Mesenchymal stem cell (in vitro differentiated cells and primary cell): ENCODE data around the gene ABCB9.

Experiments used
- DNase-seq: peaks from one replicate; pipeline ENCODE4 v3.0.0-alpha.2; 2013
- H2AFZ ChIP-seq: one replicate; pipeline ENCODE4 v1.6.1; 2013; ENCODE audit warnings: low read depth, mild to moderate bottlenecking, control low read depth, inconsistent platforms, low read length, moderate library complexity
- H2AK5ac ChIP-seq: 2 replicates; pipeline ENCODE4 v1.6.1; 2013; ENCODE audit warnings: low read length, moderate library complexity, mild to moderate bottlenecking, inconsistent platforms; ENCODE audit not compliant: severe bottlenecking
- H2BK120ac ChIP-seq: one replicate; pipeline ENCODE4 v1.6.1; 2013; ENCODE audit warnings: low read depth, mild to moderate bottlenecking, inconsistent platforms, low read length, moderate library complexity
- H2BK12ac ChIP-seq, 2 experiments: one replicate each; pipeline ENCODE4 v1.6.1; 2013; ENCODE audit warnings: inconsistent platforms in 2 of 2, low read length in 2 of 2, mild to moderate bottlenecking in 2 of 2, moderate library complexity in 2 of 2, control low read depth in 1 of 2
- H2BK15ac ChIP-seq: one replicate; pipeline ENCODE4 v1.6.1; 2013; ENCODE audit warnings: mild to moderate bottlenecking, low read depth, inconsistent platforms; ENCODE audit not compliant: poor library complexity, severe bottlenecking
- H2BK5ac ChIP-seq: 2 replicates; pipeline ENCODE4 v1.6.1; 2013; ENCODE audit warnings: low read depth, mild to moderate bottlenecking, low read length, control low read depth, inconsistent platforms; ENCODE audit not compliant: poor library complexity, severe bottlenecking
- H3K14ac ChIP-seq, 2 experiments: one replicate each; pipeline ENCODE4 v1.6.1; 2013; ENCODE audit warnings: inconsistent platforms in 2 of 2, low read length in 2 of 2, control low read depth in 1 of 2, mild to moderate bottlenecking in 1 of 2, moderate library complexity in 1 of 2
- H3K18ac ChIP-seq, 2 experiments: one replicate each; pipeline ENCODE4 v1.6.1; 2013; ENCODE audit warnings: inconsistent platforms in 2 of 2, low read length in 2 of 2, control low read depth in 1 of 2, low read depth in 1 of 2, mild to moderate bottlenecking in 1 of 2
- H3K23ac ChIP-seq, 2 experiments: one replicate each; pipeline ENCODE4 v1.6.1; 2013; ENCODE audit warnings: inconsistent platforms in 2 of 2, low read length in 2 of 2, mild to moderate bottlenecking in 2 of 2, moderate library complexity in 2 of 2, control low read depth in 1 of 2
- H3K27ac ChIP-seq: 2 replicates; pipeline ENCODE4 v1.5.1; 2013; ENCODE audit warnings: mild to moderate bottlenecking, moderate library complexity, low read length, control low read depth, inconsistent platforms; ENCODE audit not compliant: poor library complexity, severe bottlenecking
- H3K27me3 ChIP-seq, 2 experiments: 2 replicates each; pipeline versions ENCODE4 v1.6.1 to v1.7.0; 2013; ENCODE audit warnings: low read length in 2 of 2, mild to moderate bottlenecking in 2 of 2, moderate library complexity in 2 of 2, control low read depth in 1 of 2, inconsistent platforms in 1 of 2; ENCODE audit not compliant: control insufficient read depth in 1 of 2, insufficient read depth in 1 of 2
- H3K36me3 ChIP-seq, 2 experiments: 2 replicates each; pipeline versions ENCODE4 v1.6.1 to v1.7.0; 2013; ENCODE audit warnings: low read length in 2 of 2, control low read depth in 1 of 2, inconsistent platforms in 1 of 2, low read depth in 1 of 2, mild to moderate bottlenecking in 1 of 2; ENCODE audit not compliant: insufficient read depth in 2 of 2, control insufficient read depth in 1 of 2
- H3K4ac ChIP-seq, 2 experiments: one replicate each; pipeline ENCODE4 v1.6.1; 2013; ENCODE audit warnings: inconsistent platforms in 2 of 2, low read length in 2 of 2, mild to moderate bottlenecking in 2 of 2, moderate library complexity in 2 of 2, control low read depth in 1 of 2, low read depth in 1 of 2
- H3K4me1 ChIP-seq: 2 replicates; pipeline ENCODE4 v1.6.1; 2013; ENCODE audit warnings: low read depth, low read length, control low read depth; ENCODE audit not compliant: control insufficient read depth, insufficient read depth
- H3K4me2 ChIP-seq: 2 replicates; pipeline ENCODE4 v1.6.1; 2013; ENCODE audit warnings: low read length, mild to moderate bottlenecking, inconsistent platforms; ENCODE audit not compliant: poor library complexity, severe bottlenecking
- H3K4me3 ChIP-seq, 2 experiments: 2 replicates each; pipeline versions ENCODE4 v1.5.1 to v1.7.0; 2013; ENCODE audit warnings: low read length in 2 of 2, mild to moderate bottlenecking in 2 of 2, control low read depth in 1 of 2, low read depth in 1 of 2; ENCODE audit not compliant: insufficient read depth in 1 of 2
- H3K79me1 ChIP-seq: replicated peaks from 2 replicates; pipeline ENCODE4 v1.6.1; 2013; ENCODE audit warnings: mild to moderate bottlenecking, control low read depth, low read length, inconsistent platforms; ENCODE audit not compliant: poor library complexity, severe bottlenecking
- H3K9ac ChIP-seq: 2 replicates; pipeline ENCODE4 v1.7.0; 2013; ENCODE audit warnings: mild to moderate bottlenecking, low read length, moderate library complexity
- H3K9me3 ChIP-seq: 2 replicates; pipeline ENCODE4 v1.7.0; 2013; ENCODE audit warnings: mild to moderate bottlenecking, low read length; ENCODE audit not compliant: control insufficient read depth
- H4K8ac ChIP-seq: one replicate; pipeline ENCODE4 v1.6.1; 2013; ENCODE audit warnings: inconsistent platforms, mild to moderate bottlenecking, low read length, moderate library complexity
- H4K91ac ChIP-seq: one replicate; pipeline ENCODE4 v1.6.1; 2013; ENCODE audit warnings: mild to moderate bottlenecking, low read length, inconsistent platforms
- WGBS: methylation state at CpG from one replicate; pipeline ENCODE4 v1.1.7; 2013; ENCODE audit warnings: mixed read lengths; 5-methylcytosine and 5-hydroxymethylcytosine counted together

Gene ABCB9

GRCh38 chr12:122895704-122896636 is 70.3 kb downstream of the ABCB9 start, which contains the start of gene VPS37B:
Gene VPS37B (minus strand): TSS chr12:122896124. CDS start chr12:122896062, 62 bp downstream.
- peak within 1 kb of the TSS; percentile 83 for H4K91ac ChIP-seq
- peak within 1 kb of the TSS; percentile 81 for H3K4me2 ChIP-seq
- H3K79me1 ChIP-seq, result no peaks in the 10 kb centered on the region
- peak within 1 kb of the TSS; percentile 81 to 98 for H3K23ac ChIP-seq
- no peaks in the 10 kb centered on the region for H3K27me3 ChIP-seq
- peak within 1 kb of the TSS; percentile 95 for H4K8ac ChIP-seq
- H3K4me3 ChIP-seq, result peak within 1 kb of the TSS; percentile 89 to 93
- WGBS, result 13% methylated on average over 75 of the region's 81 CpGs
- H3K36me3 ChIP-seq, result no peaks in the 10 kb centered on the region
- peak within 1 kb of the TSS; percentile 98 for H3K9ac ChIP-seq
- H2BK5ac ChIP-seq, result peak within 1 kb of the TSS; percentile 40
- H2BK12ac ChIP-seq, result peak within 1 kb of the TSS in 1 of 2 experiments; percentile 43
- peaks cover 19% of the 10 kb centered on the region for H3K4me1 ChIP-seq
- peak within 1 kb of the TSS; percentile 93 to 99 for H3K18ac ChIP-seq
- H3K27ac ChIP-seq, result no peak within 1 kb of the TSS
- DNase-seq, result peak; percentile 89
- peak within 1 kb of the TSS; percentile 26 for H2BK15ac ChIP-seq
- no peaks in the 10 kb centered on the region for H3K9me3 ChIP-seq
- peak within 1 kb of the TSS; percentile 89 for H2BK120ac ChIP-seq
- H2AK5ac ChIP-seq, result peak within 1 kb of the TSS; percentile 78
- peak within 1 kb of the TSS; percentile 88 to 99 for H3K4ac ChIP-seq
- peak within 1 kb of the TSS; percentile 97 for H2AFZ ChIP-seq
- H3K14ac ChIP-seq, result peak within 1 kb of the TSS in 1 of 2 experiments; percentile 77

- H3K4me2 ChIP-seq, result peak overlapping the region; percentile 81
- H3K14ac ChIP-seq, result peak overlapping the region in 1 of 2 experiments; percentile 77
- peak overlapping the region; percentile 93 to 99 for H3K18ac ChIP-seq
- H3K79me1 ChIP-seq, result no peaks in the 10 kb centered on the region
- peak overlapping the region; percentile 83 for H4K91ac ChIP-seq
- H3K23ac ChIP-seq, result peak overlapping the region in 1 of 2 experiments; percentile 83
- peak overlapping the region; percentile 98 for H3K9ac ChIP-seq
- H3K4me3 ChIP-seq, result peak overlapping the region; percentile 89 to 93
- peak overlapping the region; percentile 88 to 99 for H3K4ac ChIP-seq
- H4K8ac ChIP-seq, result peak overlapping the region; percentile 95
- 10% methylated on average over 9 of the region's 9 CpGs for WGBS
- H3K9me3 ChIP-seq, result no peaks in the 10 kb centered on the region
- H3K4me1 ChIP-seq, result peaks cover 20% of the 10 kb centered on the region
- H3K27me3 ChIP-seq, result no peaks in the 10 kb centered on the region
- DNase-seq, result no peak
- H2BK15ac ChIP-seq, result peak overlapping the region; percentile 26
- peak overlapping the region; percentile 89 for H2BK120ac ChIP-seq
- no peaks in the 10 kb centered on the region for H3K36me3 ChIP-seq
- peak overlapping the region in 1 of 2 experiments; percentile 43 for H2BK12ac ChIP-seq
- no peak overlapping the region for H3K27ac ChIP-seq
- peak overlapping the region; percentile 78 for H2AK5ac ChIP-seq
- peak overlapping the region; percentile 97 for H2AFZ ChIP-seq
- peak overlapping the region; percentile 40 for H2BK5ac ChIP-seq
Measured at GRCh38 chr12:122895320-122895703, 71.0 kb downstream of the ABCB9 start.

- peak overlapping the region; percentile 81 for H3K4me2 ChIP-seq
- H2AFZ ChIP-seq, result no peak overlapping the region
- H3K36me3 ChIP-seq, result no peaks in the 10 kb centered on the region
- H3K27me3 ChIP-seq, result no peaks in the 10 kb centered on the region
- no peaks in the 10 kb centered on the region for H3K9me3 ChIP-seq
- H3K14ac ChIP-seq, result peak overlapping the region in 1 of 2 experiments; percentile 77
- H2BK120ac ChIP-seq, result no peak overlapping the region
- H3K4me1 ChIP-seq, result peaks cover 20% of the 10 kb centered on the region
- no peak overlapping the region for H4K91ac ChIP-seq
- no peak overlapping the region for H3K27ac ChIP-seq
- H3K4ac ChIP-seq, result peak overlapping the region in 1 of 2 experiments; percentile 63
- H3K9ac ChIP-seq, result peak overlapping the region; percentile 98
- H4K8ac ChIP-seq, result no peak overlapping the region
- H2AK5ac ChIP-seq, result peak overlapping the region; percentile 15
- no peak overlapping the region for H3K18ac ChIP-seq
- H3K23ac ChIP-seq, result peak overlapping the region in 1 of 2 experiments; percentile 89
- H3K79me1 ChIP-seq, result no peaks in the 10 kb centered on the region
- H2BK12ac ChIP-seq, result no peak overlapping the region
- H3K4me3 ChIP-seq, result peak overlapping the region in 1 of 2 experiments; percentile 93
- DNase-seq, result no peak
- no peak overlapping the region for H2BK5ac ChIP-seq
- WGBS, result 77% methylated on average over 15 of the region's 15 CpGs
- no peak overlapping the region for H2BK15ac ChIP-seq
Measured at GRCh38 chr12:122894193-122895121, 71.8 kb downstream of the ABCB9 start.
